NCI-H446 (cell line): Measurements from ENCODE around the gene UBE2E1.

Experiments
- DNase-seq, 2 experiments: peaks; one replicate each; lab custom pipeline; 2025; lab: John Stamatoyannopoulos, UW

Gene UBE2E1

DNA sequence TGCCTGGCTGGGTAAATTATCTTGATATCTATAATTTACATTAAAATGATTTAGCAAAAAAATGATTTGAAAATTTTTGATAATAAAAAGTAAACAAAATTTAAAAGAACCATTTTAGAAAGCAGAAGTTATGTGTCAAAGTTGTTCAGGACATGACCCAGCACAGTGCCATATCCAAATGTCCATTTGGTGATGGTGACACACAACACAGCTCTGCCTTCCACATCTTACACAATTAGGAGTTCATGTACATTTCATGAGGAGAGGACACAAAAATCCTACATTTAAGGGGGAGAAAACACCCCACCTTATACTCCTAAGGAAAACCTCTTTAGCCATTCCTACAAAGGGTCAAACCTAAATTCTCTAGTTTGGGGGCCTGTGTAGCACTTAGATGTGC lies 10.7 kb upstream of the UBE2E1 start:
- no peak for DNase-seq

- no peak for DNase-seq
These were observed 9.2 kb upstream of the UBE2E1 start for GRCh38 chr3:23796518-23796917.

- no peak for DNase-seq
These were observed 8.3 kb upstream of the UBE2E1 start for GRCh38 chr3:23797491-23797890.

- no peak for DNase-seq
These were observed 7.3 kb upstream of the UBE2E1 start for GRCh38 chr3:23798456-23798855.

- no peak for DNase-seq
These were observed 6.9 kb upstream of the UBE2E1 start for GRCh38 chr3:23798876-23799275.

DNA sequence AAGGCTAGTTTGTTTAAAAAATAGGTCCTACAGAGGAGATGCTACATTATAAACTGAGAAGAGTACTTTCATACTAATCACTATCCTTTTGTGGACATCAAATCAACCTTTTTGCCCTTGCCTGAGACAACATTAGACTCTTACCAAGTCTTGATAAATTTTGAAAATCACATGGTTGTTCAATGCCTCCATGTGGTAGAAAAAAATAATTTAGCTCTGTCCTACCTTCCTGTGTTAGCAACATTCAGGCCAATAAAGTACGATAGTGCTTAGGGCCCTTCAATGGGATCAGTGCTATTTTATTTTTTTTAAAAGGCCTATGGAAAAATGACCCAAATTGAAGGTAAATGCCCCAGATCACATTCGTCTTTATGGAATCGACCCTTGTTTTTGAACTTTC lies 5.0 kb upstream of the UBE2E1 start:
- DNase-seq, result peak in 1 of 2 experiments; percentile 9

- DNase-seq, result no peak
These were observed 1.1 kb upstream of the UBE2E1 start for GRCh38 chr3:23804441-23805209.

- DNase-seq, result no peak
These were observed 534 bp upstream of the UBE2E1 start for GRCh38 chr3:23805210-23805632.

GRCh38 chr3:23806534-23807423 lies 1.0 kb downstream of the UBE2E1 start:
- peak in 1 of 2 experiments; percentile 15 for DNase-seq

GRCh38 chr3:23807424-23808015 lies 1.8 kb downstream of the UBE2E1 start:
- DNase-seq, result no peak

DNA sequence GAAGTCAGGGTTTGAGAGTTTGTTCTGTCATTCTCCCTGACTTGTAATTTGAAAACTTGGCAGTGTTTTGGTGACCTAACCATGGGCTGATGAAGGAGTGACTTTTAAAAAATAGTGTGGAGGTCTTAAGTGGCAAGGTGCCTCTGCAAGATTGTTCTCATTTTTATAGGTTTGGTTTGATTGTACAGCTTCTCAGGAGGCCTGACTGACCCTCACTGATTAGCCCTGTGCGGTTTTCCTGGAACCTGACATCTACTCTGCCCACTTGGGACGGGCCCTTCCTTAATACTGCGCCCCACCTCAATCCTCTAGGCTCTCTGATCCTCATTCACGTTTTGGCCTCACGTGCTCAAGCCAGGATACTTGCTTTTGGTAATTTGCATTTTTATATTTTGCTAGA lies 2.8 kb downstream of the UBE2E1 start:
- no peak for DNase-seq

DNA sequence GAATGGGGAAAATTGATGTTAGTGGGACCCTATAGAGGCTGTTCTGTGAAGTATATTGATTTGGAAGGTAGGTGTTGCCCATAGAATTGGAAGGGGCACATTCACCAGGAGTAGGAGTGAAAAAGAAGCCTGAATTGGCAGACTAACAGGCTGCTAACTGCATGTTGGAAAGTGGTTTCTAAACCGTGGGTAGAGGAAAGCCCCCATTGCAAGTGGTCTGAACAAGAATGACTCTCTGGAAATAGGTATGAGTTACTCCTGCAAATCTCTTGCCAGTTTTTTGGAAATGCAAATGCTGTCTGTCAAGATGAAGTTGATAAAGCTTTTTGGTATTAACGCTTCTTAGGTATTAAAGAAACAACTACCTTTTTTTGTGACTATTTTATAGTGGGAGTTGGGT lies 3.5 kb downstream of the UBE2E1 start:
- DNase-seq, result no peak

DNA sequence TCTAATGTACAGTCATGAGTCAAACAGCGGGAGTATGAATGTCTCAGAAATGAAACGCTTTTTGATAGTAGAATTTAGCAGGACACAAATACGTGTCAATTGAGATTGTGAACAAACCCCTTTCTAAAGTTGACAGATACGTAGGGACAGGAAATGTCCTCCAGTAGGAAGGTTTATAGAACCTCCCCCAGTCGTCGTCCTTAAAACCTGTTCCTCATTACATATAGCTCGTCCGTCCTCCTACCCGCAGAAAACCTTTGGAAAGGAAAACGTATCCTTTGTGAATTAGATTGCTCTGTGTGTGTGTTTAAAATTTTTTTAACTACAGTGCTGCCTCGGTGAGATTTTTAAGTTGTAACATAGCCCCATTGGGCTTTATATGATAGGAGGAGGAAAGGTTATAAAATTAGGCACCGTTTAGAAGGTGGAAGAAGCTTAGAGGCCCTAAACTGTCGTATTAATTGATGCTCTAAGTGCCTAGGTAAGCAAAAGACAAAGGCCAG lies 4.1 kb downstream of the UBE2E1 start:
- DNase-seq, result no peak

DNA sequence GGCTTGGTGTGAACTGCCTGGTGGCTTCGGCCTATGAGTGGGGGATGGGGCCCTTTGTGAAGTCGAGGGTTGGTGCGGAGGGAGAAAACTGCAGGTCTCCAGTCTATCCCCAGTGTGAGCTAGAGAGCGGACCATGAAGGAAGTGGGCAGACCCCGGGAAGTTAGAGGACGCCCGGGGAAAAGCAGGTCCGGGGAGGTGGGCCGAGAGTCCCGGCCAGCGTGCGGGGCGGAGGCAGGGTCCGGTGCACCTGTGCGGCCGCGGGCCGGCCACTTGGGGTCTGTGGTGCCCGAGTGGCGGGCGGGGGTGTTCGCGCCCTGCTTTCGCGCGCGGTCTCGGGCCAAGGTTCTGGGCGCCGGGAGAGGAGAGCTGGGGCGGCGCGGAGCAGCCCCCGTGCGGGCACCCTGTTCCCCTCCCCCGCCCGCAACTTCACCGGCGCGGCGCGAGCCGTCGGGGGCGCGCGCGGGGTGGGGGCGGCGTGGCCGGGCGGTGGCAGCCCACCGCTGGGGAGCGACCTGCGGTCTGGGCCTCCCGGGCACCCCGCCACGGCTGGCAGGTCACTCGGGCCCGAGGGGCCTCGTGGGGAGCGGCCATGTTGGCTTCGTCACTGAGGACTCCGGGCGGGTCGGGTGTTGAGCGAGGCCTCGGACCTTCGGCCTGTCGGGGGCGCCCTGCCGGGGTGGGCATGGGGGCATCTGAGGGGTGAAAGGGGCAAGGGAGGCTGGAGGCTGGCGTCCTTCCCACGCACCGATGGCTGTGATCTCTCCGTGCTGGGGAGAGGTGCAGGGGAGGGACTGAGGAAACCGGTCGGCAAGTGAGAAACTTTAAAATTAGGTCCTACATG lies 4.8 kb downstream of the UBE2E1 start:
- DNase-seq, result peak in 1 of 2 experiments; percentile 23

DNA sequence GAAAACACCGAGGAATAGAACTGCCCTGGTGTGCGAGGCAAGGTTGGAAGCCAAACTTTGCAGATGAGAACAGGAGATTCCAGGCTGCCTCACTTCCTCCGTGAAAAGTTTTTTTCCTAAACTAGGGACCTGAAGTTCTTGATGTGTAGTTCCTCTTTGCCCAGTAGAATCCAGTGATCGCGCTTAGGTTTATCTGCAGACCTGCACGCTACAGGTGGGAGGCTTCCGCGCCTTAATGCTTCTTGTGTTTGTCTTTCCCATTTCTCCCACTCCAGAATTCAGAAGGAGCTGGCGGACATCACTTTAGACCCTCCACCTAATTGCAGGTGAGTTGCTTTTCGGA lies 5.4 kb downstream of the UBE2E1 start:
- no peak for DNase-seq

DNA sequence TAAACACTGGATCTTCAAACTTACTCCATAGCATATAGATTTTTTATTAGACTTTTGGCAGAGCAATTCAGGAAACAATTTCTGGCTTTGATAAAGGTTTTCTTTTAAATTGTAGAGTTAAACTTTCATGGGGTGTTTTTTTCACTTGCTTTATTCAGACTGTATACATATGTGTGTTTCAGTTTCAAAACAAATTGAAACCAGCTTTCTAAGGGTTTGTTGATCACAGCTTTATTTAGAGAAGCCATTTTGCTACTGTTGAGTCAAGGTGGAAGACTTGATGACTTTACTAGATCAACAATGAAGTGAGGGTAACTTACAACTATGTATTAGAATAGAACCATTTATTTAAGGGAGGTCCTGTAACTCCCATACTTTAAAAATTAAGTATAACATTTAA lies 6.2 kb downstream of the UBE2E1 start:
- DNase-seq, result no peak

- DNase-seq, result no peak
These were observed 10.1 kb downstream of the UBE2E1 start for GRCh38 chr3:23815879-23816278.

DNA sequence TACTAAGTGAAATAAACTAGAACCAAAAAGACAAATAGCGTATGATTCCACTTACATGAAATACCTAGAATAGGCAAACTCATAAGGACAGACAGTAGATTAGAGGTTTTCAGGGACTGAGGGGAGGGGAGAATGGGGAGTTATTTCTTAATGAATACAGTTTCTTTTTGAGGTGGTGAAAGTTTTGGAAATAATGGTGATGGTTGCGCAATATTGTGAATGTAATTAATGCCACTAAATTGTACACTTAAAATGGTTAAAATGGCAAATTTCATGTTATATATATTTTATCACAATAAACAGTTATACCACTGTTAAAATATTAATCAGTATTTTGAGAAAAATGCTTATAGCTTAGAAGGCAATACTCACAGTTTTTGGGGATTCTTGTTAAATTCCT lies 11.0 kb downstream of the UBE2E1 start:
- DNase-seq, result no peak

DNA sequence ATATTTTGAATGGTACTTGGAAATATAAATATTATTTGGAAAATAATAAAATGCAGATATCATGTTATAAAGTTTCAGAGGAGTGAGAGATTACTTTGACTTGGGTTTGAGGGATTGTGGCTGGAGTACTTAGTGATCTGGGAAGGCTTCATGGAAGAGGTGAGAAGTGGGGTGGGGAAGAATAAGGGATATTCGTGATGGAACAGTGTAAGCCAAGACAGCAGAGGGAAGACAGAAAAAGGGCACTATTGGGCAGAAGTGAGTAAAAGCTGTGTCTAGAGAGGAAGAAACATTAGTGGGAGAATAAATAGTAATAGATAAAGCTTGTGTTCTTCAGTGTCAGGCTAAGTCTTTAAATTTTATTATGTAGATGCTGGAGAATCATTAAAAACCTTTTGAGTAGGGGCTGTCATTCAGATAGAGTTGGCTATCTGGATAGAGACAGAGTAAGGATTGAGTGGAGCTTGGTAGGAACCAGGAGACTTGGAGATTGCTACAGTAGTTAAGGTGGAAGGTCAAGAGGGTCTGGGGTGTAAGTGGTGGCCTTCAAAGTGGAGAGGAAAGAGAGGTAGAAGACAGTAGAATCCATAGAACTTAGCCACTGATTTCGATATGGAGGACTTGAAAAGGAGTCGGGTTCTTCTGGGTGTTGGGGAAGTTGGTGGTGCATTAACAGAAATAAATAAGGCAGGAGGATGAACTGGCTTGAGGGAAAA lies 11.9 kb downstream of the UBE2E1 start:
- DNase-seq, result no peak

DNA sequence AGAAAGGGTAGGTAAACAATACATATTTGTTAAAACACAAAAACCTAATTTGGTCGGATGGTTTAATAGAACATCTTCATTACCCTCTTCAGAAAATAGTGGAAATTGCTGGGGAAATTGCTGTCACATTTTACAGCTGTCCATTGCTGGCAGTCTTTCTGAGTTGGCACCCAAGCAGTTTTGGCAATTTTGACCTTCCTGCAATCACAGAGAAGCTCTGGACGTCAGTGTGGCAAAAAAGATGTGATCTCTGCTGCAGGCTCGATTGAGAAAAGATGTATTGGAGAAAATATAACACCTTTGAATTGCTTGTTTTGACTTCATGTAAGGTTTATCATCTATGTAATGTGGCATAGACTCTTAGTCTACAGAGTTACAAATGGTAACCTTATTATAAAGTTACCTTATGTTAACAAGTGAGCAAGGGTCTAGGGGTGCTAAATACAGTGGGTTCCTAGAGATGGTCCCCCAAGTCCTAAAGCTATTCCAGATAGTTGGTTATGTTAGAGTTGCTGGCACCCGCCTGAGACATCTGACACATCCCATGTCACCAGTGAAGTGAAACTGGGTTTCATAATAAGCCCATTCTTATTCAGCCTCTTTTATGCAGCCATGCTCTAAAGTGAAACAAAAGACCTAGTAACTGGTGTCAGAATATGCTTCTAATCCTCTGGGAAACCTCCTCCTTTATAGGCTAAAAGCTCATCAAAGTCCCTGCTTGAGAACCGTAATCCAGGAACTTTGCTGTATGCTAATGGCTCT lies 14.0 kb downstream of the UBE2E1 start:
- no peak for DNase-seq
